ENCODE results near the gene C2orf42.
"Not testable (repeated sequence)": the region's sequence is repeated elsewhere in the genome, so short reads cannot be mapped to it uniquely, and the experiment has no call there.

C2orf42 gene

GRCh38 chr2:70132244-70133126, 58.3 kb downstream of the C2orf42 start:
- no peak for DNase-seq (ENCODE audit: low read depth, low spot score)

- not testable (repeated sequence) for DNase-seq (ENCODE audit: low read depth, low spot score)
Observed at GRCh38 chr2:70131344-70132143, 59.3 kb downstream of the C2orf42 start.

GRCh38 chr2:70128005-70128404, 62.8 kb downstream of the C2orf42 start:
- DNase-seq (ENCODE audit: low read depth, low spot score): no peak

DNA sequence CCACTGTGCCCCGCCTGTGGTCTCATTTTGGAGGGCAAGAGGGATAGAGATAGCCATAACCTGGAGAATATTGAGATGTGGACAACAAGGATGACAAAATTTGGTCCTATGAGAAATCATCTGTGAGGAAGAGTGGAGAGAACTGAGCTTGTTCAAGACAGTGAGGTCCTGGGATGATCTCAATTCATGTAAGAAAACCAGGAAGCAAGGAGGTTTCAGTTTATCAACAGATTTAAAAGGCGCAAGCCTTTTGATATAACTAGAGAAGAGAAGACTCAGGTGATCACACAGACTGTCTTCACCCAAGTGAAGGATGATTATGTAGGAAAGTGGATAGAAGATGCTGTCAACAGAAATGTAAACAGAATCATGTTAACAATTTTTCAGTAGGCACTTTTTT, 64.4 kb downstream of the C2orf42 start:
- no peak for DNase-seq (ENCODE audit: low read depth, low spot score)

DNA sequence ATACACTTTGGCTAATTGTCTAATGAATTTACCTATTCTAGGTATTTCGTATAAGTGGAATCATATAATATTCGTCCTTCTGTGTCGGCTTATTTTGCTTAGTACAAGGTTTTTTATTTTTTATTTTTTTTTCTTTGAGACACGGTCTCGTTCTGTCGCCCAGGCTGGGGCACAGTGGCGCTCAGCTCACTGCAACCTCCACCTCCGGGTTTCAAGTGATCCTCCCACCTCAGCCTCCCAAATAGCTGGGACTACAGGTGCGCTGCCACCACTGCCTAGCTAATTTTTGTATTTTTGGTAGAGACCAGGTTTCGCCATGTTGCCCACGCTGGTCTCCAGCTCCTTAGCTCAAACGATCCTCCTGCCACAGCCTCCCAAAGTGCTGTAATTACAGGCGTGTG, 65.3 kb downstream of the C2orf42 start:
- DNase-seq (ENCODE audit: low read depth, low spot score): no peak

GRCh38 chr2:70124983-70125480, 65.8 kb downstream of the C2orf42 start:
- no peak for DNase-seq (ENCODE audit: low read depth, low spot score)

DNA sequence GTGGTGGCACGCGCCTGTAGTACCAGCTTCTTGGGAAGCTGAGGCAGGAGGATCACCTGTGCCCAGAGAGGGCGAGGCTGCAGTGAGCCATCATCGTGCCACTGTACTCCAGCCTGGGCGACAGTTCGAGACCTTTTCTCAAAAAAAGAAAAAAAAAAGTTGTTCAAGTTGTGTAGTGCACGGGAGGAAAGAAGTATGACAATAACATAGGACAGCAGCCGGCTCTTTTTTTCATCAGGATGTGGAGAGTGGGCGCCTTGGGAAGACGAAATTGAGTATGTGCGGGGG, 67.0 kb downstream of the C2orf42 start:
- no peak for DNase-seq (ENCODE audit: low read depth, low spot score)

GRCh38 chr2:70123051-70123828, 67.6 kb downstream of the C2orf42 start:
- DNase-seq (ENCODE audit: low read depth, low spot score): no peak

- no peak for DNase-seq (ENCODE audit: low read depth, low spot score)
Observed at GRCh38 chr2:70122470-70122869, 68.3 kb downstream of the C2orf42 start.

DNA sequence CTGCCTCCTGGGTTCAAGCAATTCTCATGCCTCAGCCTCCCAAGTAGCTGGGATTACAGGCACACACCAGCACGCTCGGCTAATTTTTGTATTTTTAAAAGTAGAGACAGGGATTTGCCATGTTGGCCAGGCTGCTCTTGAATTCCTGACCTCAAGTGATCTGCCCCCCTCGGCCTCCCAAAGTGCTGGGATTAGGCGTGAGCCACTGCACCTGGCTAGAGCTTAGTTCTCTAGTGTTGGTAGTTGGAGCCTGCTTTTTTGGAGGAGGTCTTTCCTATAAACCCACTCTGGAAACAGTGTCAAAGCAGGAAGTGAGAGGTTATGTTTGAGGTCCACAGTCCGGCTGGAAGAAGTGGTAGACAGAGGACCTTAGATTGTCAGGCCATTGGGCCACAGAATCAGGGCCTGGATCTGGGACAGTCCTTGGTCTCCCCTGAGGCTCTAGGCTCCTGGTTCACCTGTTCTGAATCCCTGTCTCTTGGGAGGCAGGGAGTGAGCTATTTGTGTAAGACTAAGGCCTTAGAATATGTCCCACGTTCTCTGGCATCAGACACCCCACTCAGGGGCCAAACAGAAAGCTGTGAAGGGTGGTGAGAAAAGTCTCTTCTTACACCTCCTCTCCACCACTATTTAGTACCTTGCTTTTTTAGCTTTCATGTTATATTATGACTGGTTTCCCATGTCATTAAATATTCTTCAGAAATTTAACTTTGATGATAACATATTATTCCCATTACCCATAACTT, 69.0 kb downstream of the C2orf42 start:
- DNase-seq (ENCODE audit: low read depth, low spot score): no peak

- DNase-seq (ENCODE audit: low read depth, low spot score): no peak
Observed at GRCh38 chr2:70118798-70119454, 71.9 kb downstream of the C2orf42 start.

DNA sequence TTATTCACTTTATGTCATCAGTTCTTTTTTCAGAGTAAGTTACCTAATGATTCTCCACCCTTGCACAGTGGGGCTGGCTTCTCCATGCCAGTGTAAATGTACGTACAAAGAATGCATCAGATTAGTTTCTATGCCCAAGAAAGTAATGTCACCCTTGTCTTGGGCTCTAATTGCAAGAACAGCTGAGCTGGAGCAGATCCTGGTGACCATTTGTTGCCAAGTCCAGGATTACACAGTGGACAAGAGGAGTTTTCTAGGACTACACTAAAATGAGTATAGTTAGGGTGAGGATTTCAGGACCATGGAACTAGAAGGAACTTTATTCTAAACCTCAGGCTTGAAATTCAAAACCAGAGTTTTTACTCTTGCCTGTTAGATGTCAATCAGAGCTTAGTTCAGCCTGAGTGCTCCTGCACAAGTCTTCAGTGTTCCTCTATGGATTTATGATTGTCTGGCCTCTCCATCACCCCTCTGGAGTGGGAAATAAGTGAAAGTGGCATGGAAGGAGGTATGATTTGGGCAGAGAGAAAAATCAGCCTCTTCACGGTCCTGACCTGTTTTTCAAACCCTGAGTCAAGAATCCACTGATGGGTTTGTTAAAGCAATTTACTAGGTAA, 73.8 kb downstream of the C2orf42 start:
- no peak for DNase-seq (ENCODE audit: low read depth, low spot score)

GRCh38 chr2:70115646-70116442, 75.0 kb downstream of the C2orf42 start:
- no peak for DNase-seq (ENCODE audit: low read depth, low spot score)

DNA sequence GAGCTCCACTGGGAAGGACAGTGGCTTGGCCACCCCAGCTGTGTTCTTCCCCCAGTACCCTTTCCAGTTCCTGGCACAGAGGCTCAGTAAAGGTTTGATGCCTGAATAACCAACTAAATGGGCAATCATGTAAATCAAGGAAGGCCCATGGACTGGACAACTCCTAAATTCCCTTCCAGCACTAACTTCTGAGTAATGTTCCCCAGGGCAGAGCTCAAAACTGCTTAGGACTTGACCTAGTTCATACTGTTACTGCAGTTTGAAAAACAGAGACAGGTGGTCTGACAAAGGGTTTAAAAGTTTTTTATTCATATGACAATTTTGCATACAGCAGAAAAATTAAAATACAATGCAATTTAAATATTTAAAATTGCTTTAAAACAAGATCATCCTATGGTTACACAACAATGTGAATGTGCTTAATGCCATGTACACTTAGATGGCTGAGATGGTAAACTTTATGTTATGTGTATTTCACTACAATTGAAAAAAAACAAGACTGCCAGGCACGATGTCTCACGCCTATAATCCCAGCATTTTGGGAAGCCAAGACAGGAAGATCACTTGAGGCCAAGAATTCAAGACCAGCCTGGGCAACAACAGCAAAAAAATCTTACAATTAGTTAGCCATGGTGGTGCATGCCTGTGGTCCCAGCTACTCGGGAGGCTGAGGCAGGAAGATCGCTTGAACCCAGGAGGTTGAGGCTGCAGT, 77.3 kb downstream of the C2orf42 start:
- no peak for DNase-seq (ENCODE audit: low read depth, low spot score)

GRCh38 chr2:70111752-70112591, 78.8 kb downstream of the C2orf42 start:
- no peak for DNase-seq (ENCODE audit: low read depth, low spot score)

GRCh38 chr2:70110397-70110796, 80.4 kb downstream of the C2orf42 start:
- DNase-seq (ENCODE audit: low read depth, low spot score): not testable (repeated sequence)

- DNase-seq (ENCODE audit: low read depth, low spot score): not testable (repeated sequence)
Observed at GRCh38 chr2:70106138-70106537, 84.7 kb downstream of the C2orf42 start.

All from brain pericyte (primary cell).